Esophagus muscularis mucosa (tissue), 4 donors: Measurements from ENCODE around the gene PLOD3.

Experiments used
- EP300 ChIP-seq: sonication (generic); formaldehyde crosslinking; IDR thresholded peaks from one replicate; pipeline ENCODE4 v1.6.1; 2017; ENCODE audit warnings: antibody characterized with exemption
- POLR2A ChIP-seq: fragments of 450-650 bp; IDR thresholded peaks from one replicate; pipeline ENCODE4 v1.6.1; 2017; ENCODE audit warnings: antibody characterized with exemption, moderate library complexity, mild to moderate bottlenecking, low read depth
- POLR2AphosphoS5 ChIP-seq, 2 donors: sonication (generic); formaldehyde crosslinking; IDR thresholded peaks; one replicate each; pipeline ENCODE4 v1.6.1; 2017; ENCODE audit warnings: antibody characterized with exemption in 2 of 2
- TF ChIP-seq, protein P1 (sequence below), 3 experiments: fragments of 200-600 bp in 2 of 3; fragments of 450-650 bp in 1 of 3; sonication (generic) in 2 of 3; IDR thresholded peaks; one replicate each; pipeline ENCODE4 v1.5.1; 2017 to 2019; ENCODE audit warnings: antibody characterized with exemption in 3 of 3, mild to moderate bottlenecking in 2 of 3, moderate library complexity in 1 of 3

DNA sequence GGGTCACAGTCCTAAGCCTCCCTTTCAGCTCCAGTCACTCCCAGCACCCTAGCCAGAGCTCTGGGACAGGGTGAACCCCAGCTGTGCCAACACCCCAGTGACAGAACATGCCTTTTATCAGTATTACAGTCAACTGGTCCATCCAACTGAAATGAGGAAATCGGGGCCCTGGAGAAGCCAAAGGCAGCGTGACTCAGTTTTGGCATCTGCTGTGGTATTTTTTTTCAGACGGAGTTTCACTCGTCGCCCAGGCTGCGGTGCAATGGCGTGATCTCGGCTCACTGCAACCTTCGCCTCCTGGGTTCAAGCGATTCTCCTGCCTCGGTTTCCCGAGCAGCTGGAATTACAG, 23.6 kb upstream of the PLOD3 start:
- TF ChIP-seq POLR2AphosphoS5 (IDR thresholded peaks at IDR 0.05) = no peak
- TF ChIP-seq, protein P1, sequence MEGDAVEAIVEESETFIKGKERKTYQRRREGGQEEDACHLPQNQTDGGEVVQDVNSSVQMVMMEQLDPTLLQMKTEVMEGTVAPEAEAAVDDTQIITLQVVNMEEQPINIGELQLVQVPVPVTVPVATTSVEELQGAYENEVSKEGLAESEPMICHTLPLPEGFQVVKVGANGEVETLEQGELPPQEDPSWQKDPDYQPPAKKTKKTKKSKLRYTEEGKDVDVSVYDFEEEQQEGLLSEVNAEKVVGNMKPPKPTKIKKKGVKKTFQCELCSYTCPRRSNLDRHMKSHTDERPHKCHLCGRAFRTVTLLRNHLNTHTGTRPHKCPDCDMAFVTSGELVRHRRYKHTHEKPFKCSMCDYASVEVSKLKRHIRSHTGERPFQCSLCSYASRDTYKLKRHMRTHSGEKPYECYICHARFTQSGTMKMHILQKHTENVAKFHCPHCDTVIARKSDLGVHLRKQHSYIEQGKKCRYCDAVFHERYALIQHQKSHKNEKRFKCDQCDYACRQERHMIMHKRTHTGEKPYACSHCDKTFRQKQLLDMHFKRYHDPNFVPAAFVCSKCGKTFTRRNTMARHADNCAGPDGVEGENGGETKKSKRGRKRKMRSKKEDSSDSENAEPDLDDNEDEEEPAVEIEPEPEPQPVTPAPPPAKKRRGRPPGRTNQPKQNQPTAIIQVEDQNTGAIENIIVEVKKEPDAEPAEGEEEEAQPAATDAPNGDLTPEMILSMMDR (IDR thresholded peaks at IDR 0.05) = no peak
- TF ChIP-seq POLR2A = no peak
- TF ChIP-seq EP300 = no peak
